HepG2 (cell line): ENCODE data around the gene UCKL1. TPM values are rescaled to one million over a fixed set of nuclear protein-coding genes. Genes with fewer than 3 reads are reported as not detected.
A peak's percentile ranks its signal among the peaks of the same experiment; 100 is the strongest.

ENCODE experiments used
- ATAD3A ChIP-seq: sonication (generic); formaldehyde crosslinking; IDR thresholded peaks from 2 replicates; pipeline ENCODE4 v1.4.0; 2020; ENCODE audit warnings: missing genetic modification reagents
- BHLHE40 ChIP-seq: IDR thresholded peaks from 2 replicates; pipeline ENCODE4 v1.6.1; 2011; ENCODE audit warnings: low read length, improper control_type of control experiment
- FIP1L1 ChIP-seq: fragments of 200-400 bp; formaldehyde crosslinking; IDR thresholded peaks from 2 replicates; pipeline ENCODE4 v1.6.1; 2018; ENCODE audit warnings: low read depth, mild to moderate bottlenecking, low read length, moderate library complexity, borderline replicate concordance; ENCODE audit not compliant: insufficient read depth
- FOSL2 ChIP-seq: sonication (generic); formaldehyde crosslinking; IDR thresholded peaks from 2 replicates; pipeline ENCODE4 v1.4.0; 2020; ENCODE audit warnings: missing genetic modification reagents
- GATAD1 ChIP-seq: IDR thresholded peaks from 2 replicates; pipeline ENCODE4 v1.6.1; 2016; ENCODE audit warnings: missing genetic modification reagents, missing compliant biosample characterization
- GTF2F1 ChIP-seq: fragments of 150-350 bp; IDR thresholded peaks from 2 replicates; pipeline ENCODE4 v1.6.1; 2014; ENCODE audit warnings: low read length
- HDAC2 ChIP-seq: sonication (generic); formaldehyde crosslinking; IDR thresholded peaks from 2 replicates; pipeline ENCODE4 v1.4.0; 2020; ENCODE audit warnings: missing genetic modification reagents
- HOXA5 ChIP-seq: sonication (generic); formaldehyde crosslinking; IDR thresholded peaks from 2 replicates; pipeline ENCODE4 v1.4.0; 2020; ENCODE audit warnings: missing genetic modification reagents
- KDM4B ChIP-seq: sonication (generic); formaldehyde crosslinking; IDR thresholded peaks from 2 replicates; pipeline ENCODE4 v1.4.0; 2020; ENCODE audit warnings: missing genetic modification reagents
- MIER2 ChIP-seq: IDR thresholded peaks from 2 replicates; pipeline ENCODE4 v1.6.1; 2016; ENCODE audit warnings: missing biosample characterization, missing genetic modification reagents
- MIER3 ChIP-seq: IDR thresholded peaks from 2 replicates; pipeline ENCODE4 v1.6.1; 2016; ENCODE audit warnings: missing compliant biosample characterization, borderline replicate concordance
- PHF20 ChIP-seq: sonication (generic); formaldehyde crosslinking; IDR thresholded peaks from 2 replicates; pipeline ENCODE4 v1.5.0; 2020; ENCODE audit warnings: mild to moderate bottlenecking, missing genetic modification reagents
- POLR2G ChIP-seq: fragments of 200-400 bp; formaldehyde crosslinking; IDR thresholded peaks from 2 replicates; pipeline ENCODE4 v1.6.1; 2018; ENCODE audit warnings: mild to moderate bottlenecking, low read depth, low read length, moderate library complexity
- RBAK ChIP-seq: sonication (generic); formaldehyde crosslinking; IDR thresholded peaks from 2 replicates; pipeline ENCODE4 v1.5.1; 2020; ENCODE audit warnings: mild to moderate bottlenecking, missing genetic modification reagents
- RXRA ChIP-seq: sonication (generic); formaldehyde crosslinking; IDR thresholded peaks from 2 replicates; pipeline ENCODE4 v1.5.1; 2020; ENCODE audit warnings: missing genetic modification reagents
- ZBTB1 ChIP-seq: sonication (generic); formaldehyde crosslinking; IDR thresholded peaks from 2 replicates; pipeline ENCODE4 v1.4.0; 2020; ENCODE audit warnings: missing genetic modification reagents, borderline replicate concordance
- ZNF274 ChIP-seq: sonication (generic); formaldehyde crosslinking; IDR thresholded peaks from 2 replicates; pipeline ENCODE4 v1.5.1; 2020; ENCODE audit warnings: mild to moderate bottlenecking, missing genetic modification reagents
- ZNF282 ChIP-seq: fragments of 450-650 bp; IDR thresholded peaks from 2 replicates; pipeline ENCODE4 v1.6.1; 2018; ENCODE audit not compliant: partially characterized antibody
- ZNF550 ChIP-seq: sonication (generic); formaldehyde crosslinking; IDR thresholded peaks from 2 replicates; pipeline ENCODE4 v1.4.0; 2020; ENCODE audit warnings: mild to moderate bottlenecking, missing genetic modification reagents, borderline replicate concordance
- ZNF614 ChIP-seq: IDR thresholded peaks from 2 replicates; pipeline ENCODE4 v1.6.1; 2018; ENCODE audit warnings: missing biosample characterization, missing genetic modification reagents, inconsistent platforms, borderline replicate concordance
- ZNF720 ChIP-seq: sonication (generic); formaldehyde crosslinking; IDR thresholded peaks from 2 replicates; pipeline ENCODE4 v1.4.0; 2020; ENCODE audit warnings: missing genetic modification reagents
- ZNF747 ChIP-seq: sonication (generic); formaldehyde crosslinking; IDR thresholded peaks from 2 replicates; pipeline ENCODE4 v1.8.1; 2023; ENCODE audit warnings: missing genetic modification reagents, mild to moderate bottlenecking, borderline replicate concordance
- ZNF761 ChIP-seq: sonication (generic); formaldehyde crosslinking; conservative IDR thresholded peaks from 2 replicates; pipeline ENCODE4 v1.4.0; 2020; ENCODE audit warnings: mild to moderate bottlenecking, missing genetic modification reagents
- ZNF790 ChIP-seq: sonication (generic); formaldehyde crosslinking; IDR thresholded peaks from 2 replicates; pipeline ENCODE4 v1.8.0; 2022; ENCODE audit warnings: missing genetic modification reagents, mild to moderate bottlenecking, borderline replicate concordance
- polyA plus RNA-seq, 8 experiments: library from polyadenylated mRNA; depleted of rRNA in 3 of 8; stranded (reverse) in 7 of 8; unstranded in 1 of 8; fragments of >200 nt; fragmentation: Illumina TruSeq in 4 of 8; extraction: Trizol in 4 of 8; gene quantifications; 2 replicates each; pipeline versions ENCODE4 v1.2.1 to v1.2.3, GENCODE V29; 2011 to 2016; ENCODE audit warnings: low read depth in 4 of 8, missing spikeins in 1 of 8, mixed read lengths in 1 of 8; ENCODE audit not compliant: insufficient read depth in 1 of 8
- total RNA-seq, 5 experiments: library from RNA; depleted of rRNA; stranded (reverse); fragments of >200 nt; fragmentation: Illumina TruSeq; extraction: Trizol; gene quantifications; 2 replicates each; pipeline ENCODE4 v1.2.3, GENCODE V29; 2016; ENCODE audit warnings: low read depth in 1 of 5
- TF ChIP-seq, protein P1 (sequence below): sonication (generic); formaldehyde crosslinking; IDR thresholded peaks from 2 replicates; pipeline ENCODE4 v1.5.0; 2020; ENCODE audit warnings: mild to moderate bottlenecking, low read depth, missing genetic modification reagents, borderline replicate concordance
- TF ChIP-seq, protein P2 (sequence below): sonication (generic); formaldehyde crosslinking; IDR thresholded peaks from 2 replicates; pipeline ENCODE4 v1.5.0; 2020; ENCODE audit warnings: mild to moderate bottlenecking, missing genetic modification reagents
- TF ChIP-seq, protein P3 (sequence below): sonication (generic); formaldehyde crosslinking; IDR thresholded peaks from 2 replicates; pipeline ENCODE4 v1.4.0; 2020; ENCODE audit warnings: mild to moderate bottlenecking, low read depth, missing genetic modification reagents

UCKL1 gene
- total and polyA plus RNA-seq, 2 of the 13 experiments (the other 11 are each of a cell fraction or from before 2014, with no cell fraction given) = 50.2 to 126 TPM

DNA sequence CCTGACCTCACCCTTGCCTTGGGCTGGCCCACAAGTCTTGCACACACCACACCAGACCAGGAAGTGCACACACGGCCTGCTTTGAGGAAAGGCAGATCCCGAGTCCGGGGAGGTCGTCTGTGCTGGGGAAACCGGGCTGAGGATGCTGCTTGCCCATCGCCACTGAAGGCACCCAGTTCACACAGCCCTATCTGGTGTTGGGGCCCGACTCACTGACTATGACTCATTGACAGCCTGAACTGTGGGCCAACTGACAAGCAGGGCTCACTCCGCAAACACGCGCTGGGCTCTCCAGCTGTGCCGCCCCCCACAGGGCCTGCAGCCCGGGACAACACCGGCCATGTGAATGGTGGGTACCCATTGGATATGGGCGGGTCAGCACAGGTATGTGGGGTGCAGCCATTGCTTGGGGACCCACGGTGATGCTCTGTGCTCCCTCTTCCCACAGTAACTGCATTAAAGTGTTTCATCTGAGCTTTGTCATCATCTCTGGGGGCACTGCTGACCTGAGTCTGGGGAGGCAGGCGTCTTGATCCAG is 21.6 kb upstream of the UCKL1 start (continued):
- TF ChIP-seq ZNF790 (CRISPR knock-in tag) (no peak), ZBTB1 (0 out of 2 replicates have a peak, but pooled peaks have one; percentile 83), GATAD1 (peak; percentile 80), FIP1L1 (peak; percentile 59; the same call in 1 of the 2 replicates), ZNF720 (CRISPR knock-in tag) (no peak), ZNF282 (no peak), ZNF550 (CRISPR knock-in tag) (no peak), HDAC2 (CRISPR knock-in tag) (peak; percentile 89), BHLHE40 (0 out of 2 replicates have a peak, but pooled peaks have one; percentile 15), ZNF761 (CRISPR knock-in tag) (peak; percentile 38; the same call in 1 of the 2 replicates), ZNF747 (CRISPR knock-in tag) (no peak), ZNF274 (CRISPR knock-in tag) (0 out of 2 replicates have a peak, but pooled peaks have one; percentile 53), ZNF614 (peak; percentile 55; the same call in 1 of the 2 replicates), PHF20 (CRISPR knock-in tag) (peak; percentile 34; the same call in 1 of the 2 replicates), KDM4B (peak; percentile 54; the same call in 1 of the 2 replicates), MIER3 (0 out of 2 replicates have a peak, but pooled peaks have one; percentile 49), RXRA (CRISPR knock-in tag) (peak; percentile 60; the same call in 1 of the 2 replicates), POLR2G (0 out of 2 replicates have a peak, but pooled peaks have one; percentile 33), FOSL2 (CRISPR knock-in tag) (peak; percentile 99), MIER2 (0 out of 2 replicates have a peak, but pooled peaks have one; percentile 29), HOXA5 (CRISPR knock-in tag) (no peak), ATAD3A (CRISPR knock-in tag) (no peak), GTF2F1 (no peak), RBAK (CRISPR knock-in tag) (0 out of 2 replicates have a peak, but pooled peaks have one; percentile 47)
- TF ChIP-seq, protein P1, sequence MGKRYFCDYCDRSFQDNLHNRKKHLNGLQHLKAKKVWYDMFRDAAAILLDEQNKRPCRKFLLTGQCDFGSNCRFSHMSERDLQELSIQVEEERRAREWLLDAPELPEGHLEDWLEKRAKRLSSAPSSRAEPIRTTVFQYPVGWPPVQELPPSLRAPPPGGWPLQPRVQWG (CRISPR knock-in tag) = no peak
- TF ChIP-seq, protein P2, sequence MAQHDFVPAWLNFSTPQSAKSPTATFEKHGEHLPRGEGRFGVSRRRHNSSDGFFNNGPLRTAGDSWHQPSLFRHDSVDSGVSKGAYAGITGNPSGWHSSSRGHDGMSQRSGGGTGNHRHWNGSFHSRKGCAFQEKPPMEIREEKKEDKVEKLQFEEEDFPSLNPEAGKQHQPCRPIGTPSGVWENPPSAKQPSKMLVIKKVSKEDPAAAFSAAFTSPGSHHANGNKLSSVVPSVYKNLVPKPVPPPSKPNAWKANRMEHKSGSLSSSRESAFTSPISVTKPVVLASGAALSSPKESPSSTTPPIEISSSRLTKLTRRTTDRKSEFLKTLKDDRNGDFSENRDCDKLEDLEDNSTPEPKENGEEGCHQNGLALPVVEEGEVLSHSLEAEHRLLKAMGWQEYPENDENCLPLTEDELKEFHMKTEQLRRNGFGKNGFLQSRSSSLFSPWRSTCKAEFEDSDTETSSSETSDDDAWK (CRISPR knock-in tag) = no peak
- TF ChIP-seq, protein P3, sequence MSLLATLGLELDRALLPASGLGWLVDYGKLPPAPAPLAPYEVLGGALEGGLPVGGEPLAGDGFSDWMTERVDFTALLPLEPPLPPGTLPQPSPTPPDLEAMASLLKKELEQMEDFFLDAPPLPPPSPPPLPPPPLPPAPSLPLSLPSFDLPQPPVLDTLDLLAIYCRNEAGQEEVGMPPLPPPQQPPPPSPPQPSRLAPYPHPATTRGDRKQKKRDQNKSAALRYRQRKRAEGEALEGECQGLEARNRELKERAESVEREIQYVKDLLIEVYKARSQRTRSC (CRISPR knock-in tag) = no peak; the same call in 1 of the 2 replicates
